Measurements from ENCODE around the gene KCNG4.
"Not testable (repeated sequence)": the region's sequence is repeated elsewhere in the genome, so short reads cannot be mapped to it uniquely, and the experiment has no call there.

KCNG4 gene

GRCh38 chr16:84204551-84204950, 35.3 kb downstream of the KCNG4 start:
- DNase-seq: not testable (repeated sequence)

GRCh38 chr16:84199861-84200260, 40.0 kb downstream of the KCNG4 start:
- peak; percentile 79 to 97 (median 90) for DNase-seq

GRCh38 chr16:84199097-84199496, 40.7 kb downstream of the KCNG4 start:
- DNase-seq: no peak

GRCh38 chr16:84198401-84198800, 41.4 kb downstream of the KCNG4 start:
- DNase-seq: peak in 1 of 3 donors; percentile 10

GRCh38 chr16:84197466-84198128, 42.2 kb downstream of the KCNG4 start:
- no peak for DNase-seq

GRCh38 chr16:84196727-84197394, 43.0 kb downstream of the KCNG4 start:
- no peak for DNase-seq

GRCh38 chr16:84196101-84196500, 43.7 kb downstream of the KCNG4 start:
- no peak for DNase-seq

GRCh38 chr16:84195201-84196093, 44.4 kb downstream of the KCNG4 start:
- DNase-seq: no peak

- no peak for DNase-seq
Measured at GRCh38 chr16:84194470-84195200, 45.2 kb downstream of the KCNG4 start.

- no peak for DNase-seq
Measured at GRCh38 chr16:84194018-84194417, 45.8 kb downstream of the KCNG4 start.

GRCh38 chr16:84193480-84193879, 46.3 kb downstream of the KCNG4 start:
- no peak for DNase-seq

- no peak for DNase-seq
Measured at GRCh38 chr16:84191466-84191865, 48.3 kb downstream of the KCNG4 start.

GRCh38 chr16:84190731-84191388, 49.0 kb downstream of the KCNG4 start, which contains the start of gene ADAD2:
ADAD2 (plus strand) TSS chr16:84191157; CDS start chr16:84191231, 74 bp downstream.
- peak in 2 of 3 donors; percentile 27 to 36 for DNase-seq

- DNase-seq: peak; percentile 98 to 99 (median 99)
Measured at GRCh38 chr16:84186685-84187437, 53.0 kb downstream of the KCNG4 start, which contains the start of gene TAF1C. TAF1C (minus strand) TSS chr16:84187057; CDS start chr16:84184988, 2,069 bp downstream.

- no peak for DNase-seq
Measured at GRCh38 chr16:84184775-84185174, 55.0 kb downstream of the KCNG4 start.

- no peak for DNase-seq
Measured at GRCh38 chr16:84183911-84184591, 55.8 kb downstream of the KCNG4 start.

- DNase-seq: no peak
Measured at GRCh38 chr16:84183572-84183875, 56.3 kb downstream of the KCNG4 start.

- DNase-seq: peak in 1 of 3 donors; percentile 16
Measured at GRCh38 chr16:84182680-84183571, 56.9 kb downstream of the KCNG4 start.

GRCh38 chr16:84182104-84182503, 57.7 kb downstream of the KCNG4 start:
- peak in 1 of 3 donors; percentile 21 for DNase-seq
